Stomach (tissue), 4 donors: Measurements from ENCODE around the gene PANK2.

Experiments used
- EP300 ChIP-seq: sonication (generic); formaldehyde crosslinking; IDR thresholded peaks from one replicate; pipeline ENCODE4 v1.6.1; 2017; ENCODE audit warnings: antibody characterized with exemption
- POLR2A ChIP-seq, 4 donors: fragments of 450-650 bp; IDR thresholded peaks; one replicate each; pipeline ENCODE4 v1.6.1; 2016; ENCODE audit warnings: antibody characterized with exemption in 4 of 4, control low read depth in 2 of 4, mild to moderate bottlenecking in 1 of 4, moderate library complexity in 1 of 4

DNA sequence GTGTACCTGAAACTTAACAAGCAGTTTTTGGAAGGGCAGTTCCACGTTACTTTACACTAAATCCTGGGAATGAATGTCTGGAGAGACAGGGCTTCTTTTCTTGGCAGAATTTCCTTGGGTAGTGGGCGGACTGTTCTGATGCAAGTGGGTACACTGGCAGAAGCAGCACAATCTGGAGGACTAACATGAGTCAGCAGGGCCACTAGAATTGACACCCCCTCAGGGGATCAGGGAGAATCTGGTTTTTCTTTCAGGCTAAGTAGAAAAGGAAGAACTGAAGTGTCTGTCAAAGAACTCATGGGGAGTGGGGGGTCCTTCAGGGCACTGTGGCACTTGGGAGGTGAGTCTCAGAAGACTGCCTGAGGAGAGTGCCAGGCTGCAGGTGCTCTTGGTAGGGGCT, 34.6 kb downstream of the PANK2 start:
- no peak for TF ChIP-seq POLR2A (IDR thresholded peaks at IDR 0.05)
- no peak for TF ChIP-seq EP300
